H9 (cell line): ENCODE measurements around the gene TRPM8. TPM values are rescaled to one million over a fixed set of nuclear protein-coding genes. Genes with fewer than 3 reads are reported as not detected.

Source experiments
- DNase-seq: peaks from one replicate; pipeline ENCODE4 v3.0.0-alpha.2; 2017
- H2AFZ ChIP-seq: one replicate; pipeline ENCODE4 v1.6.1; 2013; ENCODE audit warnings: mild to moderate bottlenecking, low read length, control low read depth, moderate library complexity
- H2AK5ac ChIP-seq: 2 replicates; pipeline ENCODE4 v1.6.1; 2013; ENCODE audit warnings: low read length, control low read depth, mixed read lengths; ENCODE audit not compliant: insufficient read length
- H2BK120ac ChIP-seq: one replicate; pipeline ENCODE4 v1.6.1; 2013; ENCODE audit warnings: low read depth, mild to moderate bottlenecking, low read length, control low read depth, inconsistent platforms; ENCODE audit not compliant: poor library complexity, severe bottlenecking
- H2BK12ac ChIP-seq: 2 replicates; pipeline ENCODE4 v1.6.1; 2013; ENCODE audit warnings: low read length, control low read depth, mixed read lengths, low read depth; ENCODE audit not compliant: insufficient read length
- H2BK15ac ChIP-seq: 2 replicates; pipeline ENCODE4 v1.6.1; 2013; ENCODE audit warnings: low read depth, low read length, control low read depth
- H2BK20ac ChIP-seq: one replicate; pipeline ENCODE4 v1.6.1; 2013; ENCODE audit warnings: low read depth, mild to moderate bottlenecking, low read length, control low read depth, inconsistent platforms; ENCODE audit not compliant: poor library complexity, severe bottlenecking
- H2BK5ac ChIP-seq: 2 replicates; pipeline ENCODE4 v1.6.1; 2013; ENCODE audit warnings: low read length, control low read depth, mixed read lengths; ENCODE audit not compliant: insufficient read length
- H3K14ac ChIP-seq: 2 replicates; pipeline ENCODE4 v1.6.1; 2013; ENCODE audit warnings: low read length, control low read depth; ENCODE audit not compliant: insufficient read depth
- H3K18ac ChIP-seq: 2 replicates; pipeline ENCODE4 v1.6.1; 2013; ENCODE audit warnings: low read depth, mild to moderate bottlenecking, mixed read lengths, low read length, control low read depth; ENCODE audit not compliant: insufficient read length
- H3K23ac ChIP-seq: 2 replicates; pipeline ENCODE4 v1.6.1; 2013; ENCODE audit warnings: low read length, control low read depth, mixed read lengths, low read depth; ENCODE audit not compliant: insufficient read length
- H3K23me2 ChIP-seq: 2 replicates; pipeline ENCODE4 v1.6.1; 2013; ENCODE audit warnings: low read depth, mild to moderate bottlenecking, mixed read lengths, low read length, control low read depth; ENCODE audit not compliant: insufficient read length, poor library complexity, severe bottlenecking
- H3K27ac ChIP-seq: 2 replicates; pipeline ENCODE4 v1.5.1; 2013; ENCODE audit warnings: low read length, control low read depth, mixed read lengths, low read depth; ENCODE audit not compliant: insufficient read length
- H3K27me3 ChIP-seq: 2 replicates; pipeline ENCODE4 v1.6.1; 2013; ENCODE audit warnings: low read length, control low read depth, inconsistent platforms; ENCODE audit not compliant: insufficient read depth
- H3K4ac ChIP-seq: 2 replicates; pipeline ENCODE4 v1.6.1; 2013; ENCODE audit warnings: low read depth, mild to moderate bottlenecking, control low read depth, inconsistent platforms, low read length, moderate library complexity
- H3K4me1 ChIP-seq: 2 replicates; pipeline ENCODE4 v1.6.1; 2013; ENCODE audit warnings: low read length, control low read depth, inconsistent platforms; ENCODE audit not compliant: insufficient read depth
- H3K4me2 ChIP-seq: 2 replicates; pipeline ENCODE4 v1.6.1; 2013; ENCODE audit warnings: low read length, control low read depth, mixed read lengths; ENCODE audit not compliant: insufficient read length, insufficient read depth
- H3K56ac ChIP-seq: 2 replicates; pipeline ENCODE4 v1.6.1; 2013; ENCODE audit warnings: low read depth, mild to moderate bottlenecking, mixed read lengths, low read length, control low read depth; ENCODE audit not compliant: insufficient read length
- H3K79me1 ChIP-seq: 2 replicates; pipeline ENCODE4 v1.6.1; 2013; ENCODE audit warnings: low read depth, mild to moderate bottlenecking, moderate library complexity, low read length, control low read depth, inconsistent platforms; ENCODE audit not compliant: insufficient read depth, poor library complexity, severe bottlenecking
- H3K79me2 ChIP-seq: 2 replicates; pipeline ENCODE4 v1.6.1; 2013; ENCODE audit warnings: low read length, control low read depth, inconsistent platforms; ENCODE audit not compliant: insufficient read depth
- H3K9ac ChIP-seq: 2 replicates; pipeline ENCODE4 v1.6.1; 2013; ENCODE audit warnings: low read length, control low read depth, mixed read lengths; ENCODE audit not compliant: insufficient read length; ENCODE audit errors: extremely low read depth
- H3K9me3 ChIP-seq: one replicate; pipeline ENCODE4 v1.6.1; 2013; ENCODE audit warnings: low read depth, low read length, inconsistent platforms; ENCODE audit not compliant: control insufficient read depth
- H3T11ph ChIP-seq: one replicate; pipeline ENCODE4 v1.6.1; 2013; ENCODE audit warnings: mild to moderate bottlenecking, low read length, control low read depth, inconsistent platforms
- H4K20me1 ChIP-seq: one replicate; pipeline ENCODE4 v1.6.1; 2013; ENCODE audit not compliant: control insufficient read depth, insufficient read length, insufficient read depth
- H4K5ac ChIP-seq: 2 replicates; pipeline ENCODE4 v1.6.1; 2013; ENCODE audit warnings: low read depth, mild to moderate bottlenecking, mixed read lengths, low read length, control low read depth; ENCODE audit not compliant: insufficient read length
- H4K8ac ChIP-seq: replicated peaks from 2 replicates; pipeline ENCODE4 v1.6.1; 2013; ENCODE audit warnings: low read length, control low read depth, mixed read lengths, low read depth; ENCODE audit not compliant: insufficient read length
- H4K91ac ChIP-seq: 2 replicates; pipeline ENCODE4 v1.6.1; 2013; ENCODE audit warnings: low read depth, mild to moderate bottlenecking, moderate library complexity, mixed read lengths, low read length, control low read depth; ENCODE audit not compliant: insufficient read length
- H3K27ac Mint-ChIP-seq, 3 experiments: 2 replicates in 2 of 3; 3 replicates in 1 of 3; pipeline ENCODE4 v1.8.0; 2020 to 2021; ENCODE audit warnings: mixed read lengths in 3 of 3, mild to moderate bottlenecking in 1 of 3, moderate library complexity in 1 of 3
- H3K27me3 Mint-ChIP-seq: 2 replicates; pipeline ENCODE4 v1.8.0; 2021; ENCODE audit warnings: low read depth, mild to moderate bottlenecking, moderate library complexity, mixed read lengths
- H3K36me3 Mint-ChIP-seq, 3 experiments: 2 replicates in 2 of 3; 3 replicates in 1 of 3; pipeline ENCODE4 v1.8.0; 2020 to 2021; ENCODE audit warnings: low read depth in 3 of 3, mixed read lengths in 3 of 3; ENCODE audit not compliant: insufficient read depth in 1 of 3
- H3K4me1 Mint-ChIP-seq, 2 experiments: 2 replicates each; pipeline ENCODE4 v1.8.0; 2020; ENCODE audit warnings: mixed read lengths in 2 of 2
- H3K4me3 Mint-ChIP-seq, 2 experiments: 2 replicates in 1 of 2; 3 replicates in 1 of 2; pipeline ENCODE4 v1.8.0; 2020 to 2021; ENCODE audit warnings: mild to moderate bottlenecking in 2 of 2, mixed read lengths in 2 of 2, moderate library complexity in 1 of 2
- H3K9me3 Mint-ChIP-seq, 2 experiments: 2 replicates in 1 of 2; 3 replicates in 1 of 2; pipeline ENCODE4 v1.8.0; 2020; ENCODE audit warnings: mild to moderate bottlenecking in 2 of 2, mixed read lengths in 2 of 2, moderate library complexity in 1 of 2
- WGBS: extraction: QIAGEN DNeasy Blood & Tissue Kit; methylation state at CpG from one replicate; pipeline ENCODE4 v1.1.7; 2013; ENCODE audit warnings: missing lambda C conversion rate, low lambda C conversion rate, mixed read lengths; ENCODE audit not compliant: insufficient read length; ENCODE audit errors: extremely low coverage; 5-methylcytosine and 5-hydroxymethylcytosine counted together
- total RNA-seq: library from RNA; stranded (reverse); gene quantifications from 2 replicates; pipeline ENCODE4 v1.2.1, GENCODE V29; 2021
- TF ChIP-seq, protein P1 (sequence below): fragments of 200-600 bp; sonication (generic); conservative IDR thresholded peaks from 3 replicates; pipeline ENCODE4 v1.8.0; 2021; ENCODE audit warnings: antibody characterized with exemption, mild to moderate bottlenecking

Gene TRPM8
- total RNA-seq, 1 experiment from 2014 or later: 0.28 TPM

DNA sequence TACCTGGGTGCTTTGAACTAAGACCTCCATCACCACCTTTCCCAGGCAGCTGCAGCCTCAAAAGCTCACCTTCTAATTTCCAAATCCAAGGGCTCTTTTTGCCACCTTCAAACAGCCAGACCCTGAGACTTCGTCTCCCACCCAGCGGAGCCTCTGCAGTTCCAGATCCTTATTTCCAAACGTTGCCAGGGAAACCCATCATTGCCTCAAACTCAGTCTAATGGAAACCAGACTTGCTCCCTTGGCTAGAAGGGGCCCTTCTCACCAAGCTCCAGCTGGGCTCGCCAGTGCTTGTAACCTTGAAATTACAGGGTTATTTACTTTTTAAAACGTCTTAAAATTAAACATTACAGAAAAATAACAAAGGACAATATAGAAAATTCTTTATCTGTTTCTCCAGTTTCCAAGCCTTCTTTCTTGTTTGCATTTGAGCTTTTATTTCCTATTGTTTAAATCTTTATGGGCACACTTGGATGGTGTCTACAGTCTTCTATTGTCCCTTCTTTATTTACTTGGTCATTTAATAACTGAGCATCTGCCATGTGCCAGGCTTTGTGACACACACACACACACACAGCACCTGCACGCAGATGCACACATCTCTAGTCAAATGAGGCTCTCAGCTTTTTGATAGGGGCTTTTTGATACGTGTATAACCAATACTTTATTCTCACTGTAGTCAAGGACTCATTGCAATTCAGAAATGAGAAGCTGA is 36.1 kb downstream of the TRPM8 start:
- no peak overlapping the region for H3K4ac ChIP-seq
- no peaks in the 10 kb centered on the region for H3K79me2 ChIP-seq
- no peak for DNase-seq
- no peak overlapping the region for H4K5ac ChIP-seq
- H3K23ac ChIP-seq: no peak overlapping the region
- no peak overlapping the region for H4K8ac ChIP-seq
- H3K23me2 ChIP-seq: no peaks in the 10 kb centered on the region
- H4K20me1 ChIP-seq: no peaks in the 10 kb centered on the region
- H3K9me3 ChIP-seq: no peaks in the 10 kb centered on the region
- H4K91ac ChIP-seq: no peak overlapping the region
- no peak overlapping the region for H3K56ac ChIP-seq
- H2AK5ac ChIP-seq: no peak overlapping the region
- H3K27ac ChIP-seq: no peak overlapping the region
- H3K36me3 Mint-ChIP-seq: no peaks in the 10 kb centered on the region
- TF ChIP-seq, protein P1, sequence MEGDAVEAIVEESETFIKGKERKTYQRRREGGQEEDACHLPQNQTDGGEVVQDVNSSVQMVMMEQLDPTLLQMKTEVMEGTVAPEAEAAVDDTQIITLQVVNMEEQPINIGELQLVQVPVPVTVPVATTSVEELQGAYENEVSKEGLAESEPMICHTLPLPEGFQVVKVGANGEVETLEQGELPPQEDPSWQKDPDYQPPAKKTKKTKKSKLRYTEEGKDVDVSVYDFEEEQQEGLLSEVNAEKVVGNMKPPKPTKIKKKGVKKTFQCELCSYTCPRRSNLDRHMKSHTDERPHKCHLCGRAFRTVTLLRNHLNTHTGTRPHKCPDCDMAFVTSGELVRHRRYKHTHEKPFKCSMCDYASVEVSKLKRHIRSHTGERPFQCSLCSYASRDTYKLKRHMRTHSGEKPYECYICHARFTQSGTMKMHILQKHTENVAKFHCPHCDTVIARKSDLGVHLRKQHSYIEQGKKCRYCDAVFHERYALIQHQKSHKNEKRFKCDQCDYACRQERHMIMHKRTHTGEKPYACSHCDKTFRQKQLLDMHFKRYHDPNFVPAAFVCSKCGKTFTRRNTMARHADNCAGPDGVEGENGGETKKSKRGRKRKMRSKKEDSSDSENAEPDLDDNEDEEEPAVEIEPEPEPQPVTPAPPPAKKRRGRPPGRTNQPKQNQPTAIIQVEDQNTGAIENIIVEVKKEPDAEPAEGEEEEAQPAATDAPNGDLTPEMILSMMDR: no peak
- H3K4me3 Mint-ChIP-seq: no peak overlapping the region
- H2BK120ac ChIP-seq: no peak overlapping the region
- H2BK5ac ChIP-seq: no peak overlapping the region
- no peaks in the 10 kb centered on the region for H3K27me3 ChIP-seq
- H2BK15ac ChIP-seq: no peak overlapping the region
- H3K9ac ChIP-seq: no peak overlapping the region
- no peak overlapping the region for H3K18ac ChIP-seq
- no peak overlapping the region for H2AFZ ChIP-seq
- H3K27me3 Mint-ChIP-seq: peaks cover 25% of the 10 kb centered on the region
- no peak overlapping the region for H3K4me2 ChIP-seq
- no peak overlapping the region for H3T11ph ChIP-seq
- no CpG with 5 or more reads among the region's 7 CpGs for WGBS
- H2BK20ac ChIP-seq: no peak overlapping the region
- no peaks in the 10 kb centered on the region for H3K9me3 Mint-ChIP-seq
- H3K27ac Mint-ChIP-seq: no peak overlapping the region; a peak in 1 of 7 replicates
- H3K14ac ChIP-seq: no peak overlapping the region
- no peaks in the 10 kb centered on the region for H3K4me1 ChIP-seq
- H2BK12ac ChIP-seq: no peak overlapping the region
- H3K79me1 ChIP-seq: no peaks in the 10 kb centered on the region
- H3K4me1 Mint-ChIP-seq: peaks cover 3% of the 10 kb centered on the region in 2 experiments; a peak in 1 of 4 replicates
